Loucy (cell line): ENCODE data around the gene CTLA4.

Experiments used
- CTCF ChIP-seq: fragments of 200-600 bp; sonication (generic); conservative IDR thresholded peaks from 2 replicates; pipeline ENCODE4 v1.5.1; 2014; ENCODE audit warnings: mild to moderate bottlenecking, antibody characterized with exemption, low read length
- EZH2phosphoT487 ChIP-seq: fragments of 200-600 bp; IDR thresholded peaks from 2 replicates; pipeline ENCODE4 v1.6.1; 2018; ENCODE audit warnings: antibody characterized with exemption, mild to moderate bottlenecking, moderate library complexity, borderline replicate concordance

GRCh38 chr2:203876328-203876727 lies 8.8 kb downstream of the CTLA4 start:
- no peak for TF ChIP-seq CTCF
- TF ChIP-seq EZH2phosphoT487 = no peak
